HUES6 (cell line): ENCODE measurements around the gene NOD2.

Experiments used
- H3K27ac ChIP-seq: 2 replicates; pipeline ENCODE4 v1.7.0; 2013; ENCODE audit warnings: low read depth, mild to moderate bottlenecking, low read length, inconsistent platforms
- H3K27me3 ChIP-seq: 2 replicates; pipeline ENCODE4 v1.6.1; 2013; ENCODE audit warnings: low read length; ENCODE audit not compliant: control insufficient read depth, insufficient read depth
- H3K36me3 ChIP-seq: 2 replicates; pipeline ENCODE4 v1.6.1; 2013; ENCODE audit warnings: low read length; ENCODE audit not compliant: control insufficient read depth, insufficient read depth
- H3K4me1 ChIP-seq: 2 replicates; pipeline ENCODE4 v1.6.1; 2013; ENCODE audit warnings: low read length; ENCODE audit not compliant: control insufficient read depth, insufficient read depth
- H3K4me3 ChIP-seq: 2 replicates; pipeline ENCODE4 v1.5.1; 2013; ENCODE audit warnings: low read depth, low read length
- H3K9ac ChIP-seq: one replicate; pipeline ENCODE4 v1.6.1; 2013; ENCODE audit warnings: mild to moderate bottlenecking, low read length
- H3K9me3 ChIP-seq: 2 replicates; pipeline ENCODE4 v1.6.1; 2013; ENCODE audit warnings: low read depth, low read length; ENCODE audit not compliant: control insufficient read depth, insufficient read depth

Gene NOD2

DNA sequence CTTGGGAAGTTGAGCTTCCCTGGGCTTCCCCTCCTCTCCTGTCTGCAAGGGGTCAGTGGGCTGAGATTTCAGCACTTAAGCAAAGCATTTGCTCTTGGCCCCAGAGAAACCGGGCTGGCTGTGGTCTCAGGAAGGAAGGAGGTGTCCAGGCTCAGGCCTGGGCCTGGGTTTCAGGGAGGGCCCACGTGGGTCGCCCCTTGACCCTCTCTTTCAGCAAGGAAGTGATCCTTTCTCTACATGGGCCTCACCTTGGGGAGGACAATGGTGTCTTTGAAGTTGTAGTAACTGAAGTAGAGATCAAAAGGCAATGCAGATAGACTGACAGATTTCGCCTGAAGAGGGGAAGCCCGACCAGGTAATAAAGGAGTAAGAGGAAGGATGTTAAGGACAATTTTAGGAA lies 2.7 kb downstream of the NOD2 start:
- no peaks in the 10 kb centered on the region for H3K36me3 ChIP-seq
- no peak overlapping the region for H3K4me3 ChIP-seq
- H3K27me3 ChIP-seq, result peaks cover 33% of the 10 kb centered on the region
- no peak overlapping the region for H3K9ac ChIP-seq
- H3K27ac ChIP-seq, result no peak overlapping the region
- H3K4me1 ChIP-seq, result no peaks in the 10 kb centered on the region; the same call in 1 of the 2 replicates
- no peaks in the 10 kb centered on the region for H3K9me3 ChIP-seq

DNA sequence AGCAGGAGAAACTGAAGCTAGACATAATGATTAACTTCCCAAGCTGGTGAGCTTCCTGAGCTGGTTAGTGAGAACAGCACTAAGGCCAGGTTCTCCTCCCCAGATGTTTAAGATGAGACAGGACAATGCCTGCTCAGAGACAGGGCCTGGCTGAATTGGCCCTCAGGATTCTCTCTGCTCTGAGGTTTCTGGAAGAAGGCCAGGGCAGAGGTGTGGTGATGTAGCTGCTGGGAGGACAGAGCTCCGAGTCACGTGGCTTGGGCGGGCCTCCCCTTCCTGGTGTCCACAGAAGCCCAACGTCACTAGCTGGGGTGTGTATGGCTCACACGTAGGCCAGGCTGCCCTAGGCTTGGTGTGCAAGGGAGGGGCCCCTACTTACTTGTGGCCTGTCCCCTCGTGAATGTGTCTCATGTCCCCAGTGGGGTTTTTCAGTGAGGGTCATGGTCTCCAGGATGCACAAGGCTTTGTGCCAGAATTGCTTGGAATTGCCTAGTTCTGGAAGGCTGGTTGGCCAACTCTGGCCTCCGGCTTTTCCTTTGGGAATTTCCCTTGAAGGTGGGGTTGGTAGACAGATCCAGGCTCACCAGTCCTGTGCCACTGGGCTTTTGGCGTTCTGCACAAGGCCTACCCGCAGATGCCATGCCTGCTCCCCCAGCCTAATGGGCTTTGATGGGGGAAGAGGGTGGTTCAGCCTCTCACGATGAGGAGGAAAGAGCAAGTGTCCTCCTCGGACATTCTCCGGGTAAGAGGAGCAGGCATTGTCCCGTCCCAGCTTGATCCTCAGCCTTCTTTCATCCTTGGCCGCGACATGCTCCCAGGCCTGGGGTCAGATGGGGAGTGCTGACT lies 3.4 kb downstream of the NOD2 start:
- no peaks in the 10 kb centered on the region; the same call in 1 of the 2 replicates for H3K4me1 ChIP-seq
- H3K36me3 ChIP-seq, result no peaks in the 10 kb centered on the region
- H3K27ac ChIP-seq, result no peak overlapping the region
- H3K27me3 ChIP-seq, result peaks cover 33% of the 10 kb centered on the region
- no peak overlapping the region for H3K4me3 ChIP-seq
- no peaks in the 10 kb centered on the region for H3K9me3 ChIP-seq
- no peak overlapping the region for H3K9ac ChIP-seq

DNA sequence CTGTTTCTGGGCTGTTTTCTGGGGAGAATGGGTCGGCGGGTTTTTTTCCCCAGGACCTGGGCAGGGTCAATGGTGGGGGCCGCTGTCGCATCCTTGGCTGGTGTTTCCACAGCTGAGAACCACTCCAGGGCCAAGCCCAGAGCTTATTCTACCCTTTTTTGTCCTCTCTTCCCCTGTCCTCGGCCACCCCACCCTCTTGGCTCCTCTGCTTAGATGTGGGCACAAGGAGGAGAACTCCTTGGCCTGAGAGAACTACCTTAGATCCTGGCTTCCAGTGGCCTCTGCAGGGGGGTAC lies 4.0 kb downstream of the NOD2 start:
- H3K36me3 ChIP-seq, result no peaks in the 10 kb centered on the region
- H3K27ac ChIP-seq, result no peak overlapping the region
- H3K4me1 ChIP-seq, result no peaks in the 10 kb centered on the region; the same call in 1 of the 2 replicates
- H3K27me3 ChIP-seq, result peaks cover 32% of the 10 kb centered on the region
- H3K4me3 ChIP-seq, result no peak overlapping the region
- H3K9ac ChIP-seq, result no peak overlapping the region
- H3K9me3 ChIP-seq, result no peaks in the 10 kb centered on the region

GRCh38 chr16:50697881-50698767 lies 4.7 kb downstream of the NOD2 start:
- no peaks in the 10 kb centered on the region for H3K36me3 ChIP-seq
- no peak overlapping the region for H3K4me3 ChIP-seq
- no peaks in the 10 kb centered on the region for H3K9me3 ChIP-seq
- no peak overlapping the region for H3K27ac ChIP-seq
- H3K4me1 ChIP-seq, result no peaks in the 10 kb centered on the region; the same call in 1 of the 2 replicates
- H3K27me3 ChIP-seq, result peaks cover 24% of the 10 kb centered on the region
- H3K9ac ChIP-seq, result no peak overlapping the region

DNA sequence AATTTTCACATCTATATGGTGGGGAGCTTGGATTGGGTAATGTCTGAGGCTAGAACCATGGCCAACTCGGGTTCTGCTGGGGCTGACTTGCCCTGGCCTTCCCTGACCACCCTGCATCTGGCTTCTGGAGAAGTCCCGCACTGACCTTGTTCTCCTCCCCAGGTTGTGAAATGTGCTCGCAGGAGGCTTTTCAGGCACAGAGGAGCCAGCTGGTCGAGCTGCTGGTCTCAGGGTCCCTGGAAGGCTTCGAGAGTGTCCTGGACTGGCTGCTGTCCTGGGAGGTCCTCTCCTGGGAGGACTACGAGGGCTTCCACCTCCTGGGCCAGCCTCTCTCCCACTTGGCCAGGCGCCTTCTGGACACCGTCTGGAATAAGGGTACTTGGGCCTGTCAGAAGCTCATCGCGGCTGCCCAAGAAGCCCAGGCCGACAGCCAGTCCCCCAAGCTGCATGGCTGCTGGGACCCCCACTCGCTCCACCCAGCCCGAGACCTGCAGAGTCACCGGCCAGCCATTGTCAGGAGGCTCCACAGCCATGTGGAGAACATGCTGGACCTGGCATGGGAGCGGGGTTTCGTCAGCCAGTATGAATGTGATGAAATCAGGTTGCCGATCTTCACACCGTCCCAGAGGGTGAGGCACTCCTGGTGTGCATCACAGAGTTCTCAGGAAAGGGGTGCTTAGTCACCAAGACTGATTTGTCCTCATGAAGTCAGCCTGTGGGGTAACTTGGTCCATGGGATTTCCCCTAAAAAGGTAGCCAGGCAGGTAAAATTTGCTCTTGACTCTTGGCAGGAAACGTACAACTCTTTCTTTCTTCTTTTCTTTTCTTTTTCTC lies 6.1 kb downstream of the NOD2 start:
- no peak overlapping the region for H3K9ac ChIP-seq
- no peaks in the 10 kb centered on the region; the same call in 1 of the 2 replicates for H3K4me1 ChIP-seq
- no peaks in the 10 kb centered on the region for H3K36me3 ChIP-seq
- no peak overlapping the region for H3K27ac ChIP-seq
- H3K4me3 ChIP-seq, result no peak overlapping the region
- H3K27me3 ChIP-seq, result peaks cover 12% of the 10 kb centered on the region
- peaks cover 8% of the 10 kb centered on the region for H3K9me3 ChIP-seq

DNA sequence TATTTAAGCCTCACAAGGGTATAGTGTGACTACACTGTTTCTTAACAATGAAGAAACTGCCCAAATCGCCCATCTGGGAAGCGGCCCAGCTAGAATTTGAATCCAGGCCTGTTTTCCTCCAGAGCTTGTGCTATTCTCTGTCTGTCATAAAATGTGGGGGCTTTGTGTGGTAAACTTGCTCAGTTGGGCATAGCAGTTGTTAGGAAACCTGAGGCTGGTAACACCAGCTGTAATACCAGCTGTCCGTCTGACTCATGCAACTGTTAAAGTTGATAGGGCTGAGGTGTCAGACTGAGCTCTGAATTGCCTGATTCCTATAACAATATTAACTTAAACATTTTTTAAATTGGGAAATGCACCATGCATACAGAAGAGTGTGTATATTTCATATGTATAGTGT lies 9.3 kb downstream of the NOD2 start:
- no peaks in the 10 kb centered on the region for H3K27me3 ChIP-seq
- no peaks in the 10 kb centered on the region for H3K36me3 ChIP-seq
- no peak overlapping the region for H3K4me3 ChIP-seq
- H3K4me1 ChIP-seq, result no peaks in the 10 kb centered on the region
- H3K9ac ChIP-seq, result no peak overlapping the region
- no peak overlapping the region for H3K27ac ChIP-seq
- peaks cover 18% of the 10 kb centered on the region for H3K9me3 ChIP-seq

DNA sequence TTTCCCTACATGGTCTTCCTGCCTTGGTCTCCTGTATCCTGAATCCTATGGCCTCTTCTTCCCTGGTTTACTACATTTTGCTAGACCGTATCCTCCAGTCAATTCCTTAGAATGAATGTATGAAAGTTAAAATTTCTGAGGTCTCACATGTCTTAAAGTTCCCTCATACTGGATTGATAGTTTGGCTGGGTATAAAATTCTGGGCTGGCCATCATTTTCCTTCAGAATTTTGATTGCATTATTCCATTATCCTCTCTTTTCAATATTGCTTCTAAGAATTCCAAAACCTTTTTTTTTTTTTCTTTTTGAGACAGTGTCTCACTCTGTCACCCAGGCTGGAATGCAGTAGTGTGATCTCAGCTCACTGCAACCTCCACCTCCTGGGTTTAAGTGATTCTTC lies 10.8 kb downstream of the NOD2 start:
- Histone ChIP-seq H3K36me3 (no peaks in the 10 kb centered on the region), H3K9ac (no peak overlapping the region), H3K27ac (no peak overlapping the region), H3K27me3 (no peaks in the 10 kb centered on the region), H3K9me3 (peaks cover 18% of the 10 kb centered on the region), H3K4me3 (no peak overlapping the region), H3K4me1 (no peaks in the 10 kb centered on the region)

GRCh38 chr16:50705436-50706110 lies 12.2 kb downstream of the NOD2 start:
- Histone ChIP-seq H3K4me3 (no peak overlapping the region), H3K36me3 (no peaks in the 10 kb centered on the region), H3K9ac (no peak overlapping the region), H3K4me1 (no peaks in the 10 kb centered on the region), H3K9me3 (peaks cover 18% of the 10 kb centered on the region), H3K27ac (no peak overlapping the region), H3K27me3 (no peaks in the 10 kb centered on the region)

DNA sequence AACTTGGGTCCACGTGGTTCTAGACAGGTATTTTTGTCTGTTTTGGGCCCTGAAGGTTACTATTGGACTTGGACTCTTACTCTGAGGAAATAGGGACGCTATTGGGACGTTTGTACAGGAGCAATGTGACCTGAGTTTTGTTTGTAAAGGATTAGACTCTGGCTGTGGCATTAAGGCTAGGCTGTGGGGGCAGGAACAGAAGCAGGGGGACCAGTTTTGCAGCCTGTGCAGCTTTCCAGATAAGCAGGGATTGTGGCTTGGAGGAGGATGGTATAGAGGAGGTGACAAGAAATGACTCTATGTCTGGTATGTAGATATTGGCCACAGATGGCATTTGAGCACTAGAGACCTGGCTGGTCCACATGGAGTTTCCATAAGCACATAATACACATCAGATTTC lies 12.8 kb downstream of the NOD2 start:
- Histone ChIP-seq H3K9ac (no peak overlapping the region), H3K27ac (no peak overlapping the region), H3K4me1 (no peaks in the 10 kb centered on the region), H3K36me3 (no peaks in the 10 kb centered on the region), H3K27me3 (no peaks in the 10 kb centered on the region), H3K9me3 (peaks cover 18% of the 10 kb centered on the region), H3K4me3 (no peak overlapping the region)

DNA sequence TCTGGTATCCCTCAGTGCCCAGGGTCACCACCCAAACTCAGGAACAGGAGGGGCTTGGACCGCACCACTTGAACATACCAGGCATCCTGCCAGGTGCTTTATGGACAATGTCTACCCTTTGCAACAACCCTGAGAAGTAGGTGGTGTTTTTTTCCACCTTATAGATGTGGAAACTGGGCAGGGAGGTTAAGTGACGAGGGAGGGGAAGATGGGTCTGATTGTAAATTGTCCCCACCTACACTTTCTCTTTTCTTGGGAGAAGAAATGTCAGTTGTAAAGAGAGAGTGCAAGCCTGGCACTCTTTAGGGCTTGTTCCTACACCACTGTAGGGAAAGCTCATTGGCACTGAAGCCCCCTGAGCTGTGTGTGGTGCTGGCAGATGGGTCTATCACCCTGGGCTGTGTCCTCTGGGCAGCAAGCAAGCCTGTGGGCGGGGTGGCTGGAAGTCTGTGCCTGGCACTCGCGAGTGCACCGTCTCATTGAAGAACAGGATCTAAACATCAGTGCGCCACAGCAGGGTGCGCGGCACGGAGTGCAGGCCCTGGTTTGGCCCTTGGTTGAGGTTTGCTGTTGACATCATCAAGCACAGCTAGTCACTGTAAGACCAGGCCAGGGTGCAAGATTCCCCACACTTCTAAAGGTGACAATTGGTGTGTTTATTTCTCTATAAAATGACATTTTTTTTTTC lies 15.1 kb downstream of the NOD2 start:
- H3K9ac ChIP-seq, result no peak overlapping the region
- no peaks in the 10 kb centered on the region for H3K36me3 ChIP-seq
- peaks cover 18% of the 10 kb centered on the region for H3K9me3 ChIP-seq
- H3K4me3 ChIP-seq, result no peak overlapping the region
- no peak overlapping the region for H3K27ac ChIP-seq
- H3K27me3 ChIP-seq, result no peaks in the 10 kb centered on the region
- H3K4me1 ChIP-seq, result peaks cover 5% of the 10 kb centered on the region; the same call in 1 of the 2 replicates
